ENCODE measurements around the gene MATN1.

MATN1 gene

GRCh38 chr1:30665216-30666010, 58.0 kb downstream of the MATN1 start:
- Histone ChIP-seq H3K4me1 (ENCODE audit: insufficient read depth, low read length) (peaks cover 7% of the 10 kb centered on the region), H3K36me3 (ENCODE audit: insufficient read depth, low read length) (no peaks in the 10 kb centered on the region), H3K27me3 (ENCODE audit: control insufficient read depth in 1 of 2, insufficient read depth in 2 of 2, low read length in 2 of 2) (no peaks in the 10 kb centered on the region), H3K9ac (ENCODE audit: low read length) (no peak overlapping the region), H3K9me3 (ENCODE audit: low read length) (no peaks in the 10 kb centered on the region), H3K27ac (ENCODE audit: low read depth, low read length) (no peak overlapping the region), H3K4me3 (ENCODE audit: low read depth in 1 of 2, low read length in 2 of 2) (no peak overlapping the region)

- Histone ChIP-seq H3K4me1 (ENCODE audit: insufficient read depth, low read length) (no peaks in the 10 kb centered on the region), H3K27me3 (ENCODE audit: control insufficient read depth in 1 of 2, insufficient read depth in 2 of 2, low read length in 2 of 2) (no peaks in the 10 kb centered on the region), H3K9me3 (ENCODE audit: low read length) (no peaks in the 10 kb centered on the region), H3K9ac (ENCODE audit: low read length) (no peak overlapping the region), H3K36me3 (ENCODE audit: insufficient read depth, low read length) (no peaks in the 10 kb centered on the region), H3K27ac (ENCODE audit: low read depth, low read length) (no peak overlapping the region), H3K4me3 (ENCODE audit: low read depth in 1 of 2, low read length in 2 of 2) (no peak overlapping the region)
Measured at GRCh38 chr1:30664103-30664755, 59.2 kb downstream of the MATN1 start.

- H3K27ac ChIP-seq (ENCODE audit: low read depth, low read length), result no peak overlapping the region
- H3K27me3 ChIP-seq (ENCODE audit: control insufficient read depth in 1 of 2, insufficient read depth in 2 of 2, low read length in 2 of 2), result no peaks in the 10 kb centered on the region
- no peaks in the 10 kb centered on the region for H3K9me3 ChIP-seq (ENCODE audit: low read length)
- no peak overlapping the region for H3K4me3 ChIP-seq (ENCODE audit: low read depth in 1 of 2, low read length in 2 of 2)
- H3K36me3 ChIP-seq (ENCODE audit: insufficient read depth, low read length), result no peaks in the 10 kb centered on the region
- no peak overlapping the region for H3K9ac ChIP-seq (ENCODE audit: low read length)
- no peaks in the 10 kb centered on the region for H3K4me1 ChIP-seq (ENCODE audit: insufficient read depth, low read length)
Measured at GRCh38 chr1:30663596-30664091, 59.7 kb downstream of the MATN1 start.

DNA sequence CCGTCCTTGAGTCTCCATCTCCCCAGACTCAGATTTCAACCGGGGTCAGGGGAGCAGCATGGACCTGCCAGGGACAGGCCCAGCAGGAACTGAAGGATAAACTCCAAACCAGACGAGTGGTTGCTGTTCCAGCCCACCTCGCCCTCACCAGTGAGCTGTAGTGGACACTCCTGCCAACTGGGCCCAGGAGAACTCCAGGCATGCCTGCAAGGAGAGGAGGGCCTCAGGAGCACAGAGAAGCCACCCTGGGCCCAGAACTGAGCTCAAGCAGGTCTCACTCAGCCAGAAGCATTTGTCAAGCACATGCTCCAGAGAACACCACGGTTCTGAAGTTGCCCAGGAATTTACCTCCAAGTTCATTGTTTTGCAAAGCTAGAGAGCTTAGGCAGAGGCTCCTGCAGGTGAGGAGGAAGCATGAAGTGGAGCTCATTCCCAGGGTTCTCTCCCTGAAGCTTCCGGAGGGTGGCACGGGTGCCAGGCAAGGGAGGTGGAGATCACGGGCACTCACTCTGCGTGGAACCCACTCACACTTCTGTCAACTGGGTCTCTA, 61.0 kb downstream of the MATN1 start:
- Histone ChIP-seq H3K36me3 (ENCODE audit: insufficient read depth, low read length) (no peaks in the 10 kb centered on the region), H3K27ac (ENCODE audit: low read depth, low read length) (no peak overlapping the region), H3K27me3 (ENCODE audit: control insufficient read depth in 1 of 2, insufficient read depth in 2 of 2, low read length in 2 of 2) (no peaks in the 10 kb centered on the region), H3K9ac (ENCODE audit: low read length) (no peak overlapping the region), H3K4me3 (ENCODE audit: low read depth in 1 of 2, low read length in 2 of 2) (no peak overlapping the region), H3K9me3 (ENCODE audit: low read length) (no peaks in the 10 kb centered on the region), H3K4me1 (ENCODE audit: insufficient read depth, low read length) (no peaks in the 10 kb centered on the region)

- Histone ChIP-seq H3K27me3 (ENCODE audit: control insufficient read depth in 1 of 2, insufficient read depth in 2 of 2, low read length in 2 of 2) (no peaks in the 10 kb centered on the region), H3K4me1 (ENCODE audit: insufficient read depth, low read length) (no peaks in the 10 kb centered on the region), H3K27ac (ENCODE audit: low read depth, low read length) (no peak overlapping the region), H3K9ac (ENCODE audit: low read length) (no peak overlapping the region), H3K4me3 (ENCODE audit: low read depth in 1 of 2, low read length in 2 of 2) (no peak overlapping the region), H3K36me3 (ENCODE audit: insufficient read depth, low read length) (no peaks in the 10 kb centered on the region), H3K9me3 (ENCODE audit: low read length) (no peaks in the 10 kb centered on the region)
Measured at GRCh38 chr1:30661311-30661710, 62.1 kb downstream of the MATN1 start.
